ENCODE measurements around the gene YPEL2. TPM values are rescaled to one million over a fixed set of nuclear protein-coding genes. Genes with fewer than 3 reads are reported as not detected.

Gene YPEL2
- total RNA-seq, 2 experiments from 2014 or later, result 4.4 to 4.7 TPM

DNA sequence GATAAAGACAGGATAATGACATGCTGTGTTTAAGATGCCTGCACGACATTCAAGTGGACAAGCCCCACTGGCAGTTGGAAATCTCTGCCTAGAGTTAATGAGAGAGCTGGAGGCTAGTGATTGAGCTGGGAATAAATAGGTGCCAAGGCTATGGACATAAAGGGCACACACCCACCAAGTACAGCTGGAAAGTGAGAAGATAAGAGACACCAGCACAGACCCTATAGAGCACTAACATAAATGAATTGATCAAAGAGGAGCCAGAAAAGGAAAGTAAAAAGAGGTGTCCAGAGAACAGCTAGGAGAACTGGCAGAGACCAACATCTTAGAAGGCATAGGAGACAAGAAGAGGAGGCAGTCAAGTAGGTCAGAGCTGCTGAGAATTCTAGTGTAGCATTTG, 101.2 kb downstream of the YPEL2 start:
- Mint-ChIP-seq H3K27ac (no peak overlapping the region), H3K27me3 (no peaks in the 10 kb centered on the region), H3K4me1 (peaks cover 21% of the 10 kb centered on the region), H3K4me3 (no peak overlapping the region), H3K36me3 (peaks cover 3% of the 10 kb centered on the region), H3K9me3 (peaks cover 6% of the 10 kb centered on the region)
- DNase-seq, result no peak

DNA sequence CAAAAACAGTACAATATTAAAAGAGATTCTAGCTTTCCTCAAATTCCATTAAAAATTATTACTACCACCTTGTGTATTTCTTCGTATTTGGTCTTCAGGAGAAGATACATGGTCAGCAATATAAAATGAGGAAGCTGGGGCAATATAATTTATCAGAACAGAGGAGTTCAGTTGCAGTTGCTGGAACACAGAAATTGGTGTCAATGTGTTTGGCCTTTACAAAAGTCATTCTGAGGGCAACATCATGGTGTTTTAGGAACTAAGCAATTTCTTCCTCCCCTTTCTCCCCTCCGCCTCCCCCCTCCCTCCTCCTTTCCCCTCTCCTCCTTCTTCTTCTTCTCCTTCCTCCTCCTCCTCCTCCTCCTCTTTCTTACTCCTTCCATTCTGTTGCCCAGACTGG, 102.1 kb downstream of the YPEL2 start:
- peaks cover 6% of the 10 kb centered on the region for H3K9me3 Mint-ChIP-seq
- no peaks in the 10 kb centered on the region for H3K27me3 Mint-ChIP-seq
- H3K36me3 Mint-ChIP-seq, result peaks cover 3% of the 10 kb centered on the region
- H3K4me3 Mint-ChIP-seq, result no peak overlapping the region
- H3K4me1 Mint-ChIP-seq, result peaks cover 23% of the 10 kb centered on the region
- DNase-seq, result no peak
- H3K27ac Mint-ChIP-seq, result no peak overlapping the region

DNA sequence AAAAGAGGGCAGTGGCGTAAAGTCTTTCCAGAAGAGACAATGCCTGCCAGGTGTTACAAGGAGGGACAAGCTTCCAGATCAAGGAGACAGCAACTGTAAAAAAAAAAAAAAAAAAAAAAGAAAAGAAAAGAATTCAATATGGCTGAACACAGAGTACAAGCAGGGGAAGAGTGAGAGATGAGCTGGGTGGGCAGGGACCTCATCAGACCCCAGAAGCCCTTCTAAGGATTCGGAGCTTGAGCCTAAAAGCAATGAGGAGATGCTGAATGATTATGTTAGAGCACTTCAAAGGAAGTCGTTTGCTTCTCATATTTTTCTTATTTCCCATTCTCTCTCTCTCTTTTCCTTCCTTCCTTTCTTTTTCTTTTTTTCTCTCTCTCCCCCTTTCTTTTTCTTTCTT, 103.0 kb downstream of the YPEL2 start:
- Mint-ChIP-seq H3K4me1 (peaks cover 28% of the 10 kb centered on the region), H3K36me3 (peaks cover 3% of the 10 kb centered on the region), H3K9me3 (peaks cover 6% of the 10 kb centered on the region), H3K27me3 (peaks cover 3% of the 10 kb centered on the region), H3K27ac (no peak overlapping the region), H3K4me3 (no peak overlapping the region)
- no peak for DNase-seq

DNA sequence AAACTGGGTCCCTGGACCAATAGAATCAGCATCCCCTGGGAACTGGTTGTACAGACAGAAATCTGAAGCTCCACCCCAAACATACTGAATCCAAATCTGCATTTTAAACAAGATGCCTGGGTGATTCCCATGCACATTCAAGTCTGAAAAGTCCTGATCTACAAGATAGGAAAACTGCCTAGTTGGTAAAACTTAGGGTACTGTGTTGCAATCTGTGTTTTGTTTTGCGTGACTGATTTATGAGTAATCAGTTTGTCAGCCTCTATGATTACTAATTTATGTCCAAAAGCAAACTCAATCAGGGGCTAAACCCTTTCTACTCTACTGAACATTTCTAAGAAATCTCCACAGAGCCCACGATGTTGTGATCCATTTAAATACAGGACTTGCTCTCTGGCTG, 103.8 kb downstream of the YPEL2 start:
- no peak for DNase-seq
- H3K27me3 Mint-ChIP-seq, result peaks cover 3% of the 10 kb centered on the region
- H3K27ac Mint-ChIP-seq, result no peak overlapping the region
- peaks cover 6% of the 10 kb centered on the region for H3K9me3 Mint-ChIP-seq
- H3K4me1 Mint-ChIP-seq, result peaks cover 36% of the 10 kb centered on the region
- H3K36me3 Mint-ChIP-seq, result peaks cover 3% of the 10 kb centered on the region
- H3K4me3 Mint-ChIP-seq, result no peak overlapping the region

DNA sequence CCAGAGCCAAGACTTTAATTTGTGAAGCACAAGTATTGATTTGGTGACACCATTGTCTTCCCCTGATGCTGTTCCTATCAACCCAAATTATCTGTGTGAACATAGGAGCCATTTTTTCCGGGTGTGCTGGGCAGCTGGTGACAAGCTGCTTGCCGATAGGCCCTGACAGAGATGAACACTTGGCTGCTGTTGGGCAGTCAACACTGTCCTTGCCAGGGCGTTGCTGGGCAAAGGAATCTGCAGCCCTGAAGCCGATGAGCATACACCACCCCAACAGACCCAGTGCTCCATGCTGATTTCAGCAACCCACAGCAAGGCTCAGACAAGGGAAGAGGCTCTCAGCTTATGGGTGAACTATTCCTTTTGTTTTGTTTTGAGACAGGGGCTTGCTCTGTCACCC, 105.4 kb downstream of the YPEL2 start:
- H3K36me3 Mint-ChIP-seq, result peaks cover under 1% of the 10 kb centered on the region
- peaks cover 5% of the 10 kb centered on the region for H3K9me3 Mint-ChIP-seq
- no peak overlapping the region for H3K27ac Mint-ChIP-seq
- H3K27me3 Mint-ChIP-seq, result peaks cover 3% of the 10 kb centered on the region
- no peak for DNase-seq
- no peak overlapping the region for H3K4me3 Mint-ChIP-seq
- peaks cover 45% of the 10 kb centered on the region for H3K4me1 Mint-ChIP-seq

DNA sequence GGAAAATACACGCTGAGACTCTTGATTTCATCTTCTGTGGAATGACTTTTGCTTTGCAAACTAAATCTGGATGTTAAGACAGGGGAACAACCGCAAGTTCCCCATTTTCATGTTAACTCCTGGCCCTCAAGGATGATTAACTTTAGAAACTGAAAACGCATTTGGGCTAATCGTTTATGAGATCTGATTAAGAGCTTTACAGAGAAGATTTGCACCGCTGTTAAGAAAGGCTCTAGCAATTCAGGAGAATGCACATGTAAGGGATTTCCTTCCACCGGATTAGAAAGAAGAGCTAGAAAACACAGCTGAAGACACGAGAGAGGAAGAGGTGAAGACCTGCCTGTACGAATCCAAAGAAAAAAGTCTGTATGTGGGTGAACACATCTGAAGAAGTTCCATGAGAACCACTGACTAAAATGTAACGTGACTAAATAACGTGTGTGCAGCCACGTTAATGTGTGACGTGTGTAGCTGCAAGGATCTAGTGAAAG, 106.4 kb downstream of the YPEL2 start:
- H3K27ac Mint-ChIP-seq, result no peak overlapping the region
- H3K36me3 Mint-ChIP-seq, result no peaks in the 10 kb centered on the region

DNA sequence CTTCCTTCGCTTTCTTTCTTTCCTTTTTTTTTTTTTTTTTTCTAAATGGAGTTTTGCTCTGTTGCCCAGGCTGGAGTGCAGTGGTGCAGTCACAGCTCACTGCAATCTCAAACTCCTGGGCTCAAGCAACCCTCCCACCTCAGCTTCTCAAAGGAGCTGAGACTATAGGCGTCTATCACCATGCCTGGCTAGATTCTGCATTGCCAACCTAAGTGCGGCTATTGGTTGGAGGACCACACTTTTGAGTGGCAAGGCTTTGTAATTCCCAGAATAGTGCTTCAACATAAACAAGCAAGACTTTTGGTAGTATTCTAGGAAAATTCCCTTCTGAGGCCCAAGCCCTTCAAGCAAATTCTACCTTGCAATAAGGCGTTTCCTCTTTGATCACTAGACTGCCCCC, 107.8 kb downstream of the YPEL2 start:
- Mint-ChIP-seq H3K4me1 (peaks cover 43% of the 10 kb centered on the region), H3K4me3 (no peak overlapping the region), H3K27ac (no peak overlapping the region), H3K27me3 (peaks cover 3% of the 10 kb centered on the region), H3K9me3 (no peaks in the 10 kb centered on the region), H3K36me3 (no peaks in the 10 kb centered on the region)
- no peak for DNase-seq

More for the DNA sequence above, 106.4 kb downstream of the YPEL2 start:
- Mint-ChIP-seq H3K27me3 (peaks cover 3% of the 10 kb centered on the region), H3K9me3 (peaks cover under 1% of the 10 kb centered on the region), H3K4me1 (peaks cover 45% of the 10 kb centered on the region), H3K4me3 (no peak overlapping the region)
- no peak for DNase-seq

DNA sequence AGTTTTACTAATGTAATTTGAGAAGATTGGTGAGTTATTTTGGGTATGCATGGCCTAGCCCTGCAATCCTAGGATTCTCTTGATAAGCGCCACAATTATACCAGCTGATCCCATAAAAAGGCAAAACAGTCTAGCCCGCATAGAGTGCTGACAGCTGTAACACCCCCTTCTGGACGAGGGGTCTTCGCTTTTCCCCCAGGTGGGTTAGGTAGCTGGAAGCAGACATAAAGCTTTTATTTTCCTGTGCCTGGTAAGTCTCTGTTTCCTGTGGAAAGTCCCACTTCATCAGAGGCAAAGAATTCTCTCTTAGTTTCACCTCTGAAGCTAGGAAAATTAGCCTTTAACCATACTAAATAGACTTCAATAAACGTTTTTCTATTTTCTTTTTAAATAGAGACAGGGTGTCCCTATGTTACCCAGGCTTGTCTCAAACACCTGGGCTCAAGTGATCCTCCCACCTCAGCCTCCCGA, 108.3 kb downstream of the YPEL2 start:
- H3K4me3 Mint-ChIP-seq, result peak overlapping the region; percentile 34
- DNase-seq, result no peak
- H3K36me3 Mint-ChIP-seq, result no peaks in the 10 kb centered on the region
- no peaks in the 10 kb centered on the region for H3K9me3 Mint-ChIP-seq
- peaks cover 43% of the 10 kb centered on the region for H3K4me1 Mint-ChIP-seq
- H3K27ac Mint-ChIP-seq, result peak overlapping the region; percentile 89
- H3K27me3 Mint-ChIP-seq, result peaks cover 3% of the 10 kb centered on the region

DNA sequence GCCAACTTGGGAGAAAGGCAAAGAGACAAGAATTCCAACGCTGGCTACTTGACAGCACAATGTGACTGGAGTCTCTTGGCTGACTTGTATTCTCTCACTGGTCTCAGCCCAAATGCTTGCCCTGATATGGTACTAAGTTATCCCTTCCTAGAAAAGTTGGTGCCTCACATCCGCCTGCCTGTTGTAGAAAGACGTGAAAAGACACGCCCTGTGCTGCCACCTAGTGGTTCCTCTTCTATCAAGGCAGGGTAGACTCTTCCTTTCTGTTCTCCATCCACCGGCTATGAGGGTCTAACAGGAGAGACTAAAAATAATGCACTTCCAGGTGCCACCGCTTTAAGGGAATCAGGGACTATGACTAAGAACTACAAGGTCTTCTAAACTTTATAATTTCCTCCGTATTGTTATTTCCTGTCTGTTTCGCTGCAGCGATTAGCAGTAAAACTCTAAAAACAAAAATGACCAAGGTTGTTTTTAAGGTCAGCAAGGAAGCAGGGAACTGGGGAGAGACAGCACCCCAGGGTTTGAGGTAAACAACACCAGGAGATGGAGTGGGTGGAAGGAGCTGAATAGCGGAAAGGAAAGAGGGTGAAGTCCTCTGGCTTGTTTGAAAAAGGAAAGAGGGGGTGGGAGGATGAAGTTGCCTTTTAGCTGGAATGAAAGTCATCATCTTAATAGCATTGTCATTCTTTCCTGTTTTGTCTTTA, 109.5 kb downstream of the YPEL2 start:
- Mint-ChIP-seq H3K4me3 (peak overlapping the region; percentile 69), H3K27ac (peak overlapping the region; percentile 89), H3K36me3 (no peaks in the 10 kb centered on the region), H3K27me3 (peaks cover 3% of the 10 kb centered on the region), H3K9me3 (no peaks in the 10 kb centered on the region), H3K4me1 (peaks cover 36% of the 10 kb centered on the region)
- DNase-seq, result peak; percentile 79

DNA sequence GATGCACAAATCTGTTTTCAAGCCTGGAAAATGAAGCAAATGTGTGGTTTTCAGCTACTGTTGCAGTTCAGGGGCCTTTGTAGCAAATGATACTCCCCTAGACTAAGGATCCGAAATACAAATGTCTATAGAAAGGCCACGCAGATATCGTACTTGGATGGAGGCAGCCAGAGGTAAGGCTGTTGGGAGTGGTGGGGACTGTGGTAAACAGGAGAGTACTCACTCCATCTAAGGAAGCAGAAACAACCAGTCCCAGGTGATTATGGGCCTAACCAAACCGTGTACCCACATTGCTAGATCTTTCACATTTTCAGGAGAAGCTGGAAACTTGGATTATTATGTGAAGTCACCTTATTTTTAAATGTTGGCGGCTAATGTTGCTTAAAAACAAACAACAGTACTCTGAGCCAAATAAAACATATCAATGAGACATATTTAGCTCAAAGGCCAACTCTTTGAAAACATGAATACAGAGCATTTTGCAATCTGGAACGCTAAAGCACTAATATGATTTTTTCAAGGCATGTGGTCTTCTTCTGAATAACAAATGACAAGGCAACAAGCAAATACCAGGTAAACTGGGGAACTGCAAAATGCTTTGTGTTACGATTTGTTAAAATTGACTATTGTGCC, 110.1 kb downstream of the YPEL2 start:
- H3K36me3 Mint-ChIP-seq, result no peaks in the 10 kb centered on the region
- peak overlapping the region; percentile 69 for H3K4me3 Mint-ChIP-seq
- H3K4me1 Mint-ChIP-seq, result peaks cover 34% of the 10 kb centered on the region
- peaks cover 3% of the 10 kb centered on the region for H3K27me3 Mint-ChIP-seq
- peak overlapping the region; percentile 89 for H3K27ac Mint-ChIP-seq
- no peak for DNase-seq
- no peaks in the 10 kb centered on the region for H3K9me3 Mint-ChIP-seq

DNA sequence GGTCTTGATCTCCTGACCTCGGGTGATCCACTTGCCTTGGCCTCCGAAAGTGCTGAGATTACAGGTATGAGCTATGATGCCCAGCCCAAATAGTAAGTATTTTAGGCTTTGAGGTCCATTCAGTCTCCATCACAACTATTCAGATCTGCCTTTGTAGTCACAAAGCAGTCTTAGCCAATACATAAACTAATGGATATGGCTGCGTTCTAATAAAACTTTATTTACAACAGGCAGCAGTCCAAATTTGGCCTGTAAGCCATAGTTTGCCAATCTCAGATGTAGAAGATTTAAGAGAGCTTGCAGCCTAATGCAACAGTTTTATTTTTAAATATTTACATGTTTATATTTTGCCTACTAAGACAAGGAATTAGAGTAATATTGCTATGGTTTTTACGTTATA, 111.7 kb downstream of the YPEL2 start:
- Mint-ChIP-seq H3K9me3 (no peaks in the 10 kb centered on the region), H3K27ac (no peak overlapping the region), H3K4me1 (peaks cover 28% of the 10 kb centered on the region), H3K36me3 (no peaks in the 10 kb centered on the region), H3K4me3 (no peak overlapping the region), H3K27me3 (peaks cover 3% of the 10 kb centered on the region)
- no peak for DNase-seq

Other genes with a start within 250 kb of the YPEL2 start
- 10 to 100 TPM; 25.1 to 26.0 TPM for gene TRIM37, start 224.8 kb upstream of the YPEL2 start, total RNA-seq
- gene SKA2, start 176.5 kb upstream of the YPEL2 start, total RNA-seq, result 10 to 100 TPM; 68.9 to 85.4 TPM
- 10 to 100 TPM; 66.4 to 67.3 TPM for gene PRR11, start 175.9 kb upstream of the YPEL2 start, total RNA-seq
- 10 to 100 TPM; 20.6 to 22.3 TPM for gene SMG8, start 121.6 kb upstream of the YPEL2 start, total RNA-seq
- 1 to 10 TPM; 1.7 to 1.9 TPM for gene GDPD1, start 111.1 kb upstream of the YPEL2 start, total RNA-seq
- 10 to 100 TPM; 23.3 to 24.0 TPM for gene DHX40, start 234.0 kb downstream of the YPEL2 start, total RNA-seq

Data from activated naive CD8-positive, alpha-beta T cell treated with anti-CD3 and anti-CD28 coated beads for 36 hours (primary cell).